Measurements from ENCODE around the gene HAPLN2. TPM values are rescaled to one million over a fixed set of nuclear protein-coding genes. Genes with fewer than 3 reads are reported as not detected.
A peak's percentile ranks its signal among the peaks of the same experiment; 100 is the strongest.

The HAPLN2 gene
- total RNA-seq, 4 donors from 2014 or later: 0.55 to 1.9 TPM; not detected in 2

GRCh38 chr1:156658496-156658895 is 39.3 kb downstream of the HAPLN2 start:
- Histone ChIP-seq H3K9me3 (no peaks in the 10 kb centered on the region), H3K4me1 (peaks cover 30 to 61% (median 54%) of the 10 kb centered on the region in 4 donors), H3K27me3 (no peaks in the 10 kb centered on the region), H3K4me3 (no peak overlapping the region), H3K27ac (no peak overlapping the region), H3K36me3 (no peaks in the 10 kb centered on the region)
- DNase-seq: no peak
- 93% methylated on average over 14 of the region's 14 CpGs; no CpG with 5 or more reads in 1 of the 2 donors for WGBS, 2 donors (ENCODE audit: low coverage in 1 of 2)
- intact Hi-C loops (cut with DNase I; ENCODE audit: low total_unique reads): loop anchor here (5.0 kb wide), 1 partner anchor 36 kb away; no protein-coding TSS in a partner anchor
- TF ChIP-seq EP300 (IDR thresholded peaks at IDR 0.05; ENCODE audit: low read depth) (no peak), CTCF (IDR thresholded peaks at IDR 0.05) (no peak), POLR2A (IDR thresholded peaks at IDR 0.05) (no peak), POLR2AphosphoS5 (IDR thresholded peaks at IDR 0.05) (no peak)
- in situ Hi-C loops (cut with MboI; ENCODE audit: low pct_ligation_motif_present in 1 of 4, low pct_unique_long_range_greater_than_20kb in 1 of 4, low sequenced_read_pairs in 3 of 4): no loop called here

GRCh38 chr1:156658945-156659574 is 39.8 kb downstream of the HAPLN2 start:
- in situ Hi-C loops (cut with MboI; ENCODE audit: low pct_ligation_motif_present in 1 of 4, low pct_unique_long_range_greater_than_20kb in 1 of 4, low sequenced_read_pairs in 3 of 4): no loop called here
- no peak overlapping the region for H3K4me3 ChIP-seq
- H3K36me3 ChIP-seq: no peaks in the 10 kb centered on the region
- peaks cover 30 to 67% (median 57%) of the 10 kb centered on the region in 4 donors for H3K4me1 ChIP-seq
- no peak for DNase-seq
- WGBS, 2 donors (ENCODE audit: low coverage in 1 of 2): 71% methylated on average over 10 of the region's 10 CpGs; no CpG with 5 or more reads in 1 of the 2 donors
- no peaks in the 10 kb centered on the region for H3K27me3 ChIP-seq
- no peaks in the 10 kb centered on the region for H3K9me3 ChIP-seq
- H3K27ac ChIP-seq: peak overlapping the region; percentile 72 to 89 (median 87)
- TF ChIP-seq POLR2A (IDR thresholded peaks at IDR 0.05) (no peak), CTCF (IDR thresholded peaks at IDR 0.05) (no peak), POLR2AphosphoS5 (IDR thresholded peaks at IDR 0.05) (no peak), EP300 (IDR thresholded peaks at IDR 0.05; ENCODE audit: low read depth) (no peak)
- intact Hi-C loops (cut with DNase I; ENCODE audit: low total_unique reads): loop anchor here (5.0 kb wide), 1 partner anchor 37 kb away; no protein-coding TSS in a partner anchor

GRCh38 chr1:156659661-156659987 is 40.4 kb downstream of the HAPLN2 start:
- Histone ChIP-seq H3K9me3 (no peaks in the 10 kb centered on the region), H3K27me3 (no peaks in the 10 kb centered on the region), H3K36me3 (no peaks in the 10 kb centered on the region), H3K4me3 (peak overlapping the region in 2 of 4 donors; percentile 26 to 30), H3K27ac (peak overlapping the region; percentile 72 to 89 (median 87)), H3K4me1 (peaks cover 36 to 73% (median 63%) of the 10 kb centered on the region in 4 donors)
- no peak for DNase-seq
- TF ChIP-seq POLR2AphosphoS5 (IDR thresholded peaks at IDR 0.05) (no peak), EP300 (IDR thresholded peaks at IDR 0.05; ENCODE audit: low read depth) (no peak), CTCF (IDR thresholded peaks at IDR 0.05) (no peak), POLR2A (IDR thresholded peaks at IDR 0.05) (no peak)
- WGBS, 2 donors (ENCODE audit: low coverage in 1 of 2): 29 to 43% methylated on average over 5 to 6 of the region's 6 CpGs
- intact Hi-C loops (cut with DNase I; ENCODE audit: low total_unique reads) (loop anchor here (5.0 kb wide), 1 partner anchor 37 kb away; no protein-coding TSS in a partner anchor), in situ Hi-C loops (cut with MboI; ENCODE audit: low pct_ligation_motif_present in 1 of 4, low pct_unique_long_range_greater_than_20kb in 1 of 4, low sequenced_read_pairs in 3 of 4) (no loop called here)

- in situ Hi-C loops (cut with MboI; ENCODE audit: low pct_ligation_motif_present in 1 of 4, low pct_unique_long_range_greater_than_20kb in 1 of 4, low sequenced_read_pairs in 3 of 4) (no loop called here), intact Hi-C loops (cut with DNase I; ENCODE audit: low total_unique reads) (loop anchor here (2.0 to 5.0 kb wide), 2 partner anchors 17 to 38 kb away; partner anchors contain the start of gene NES)
- Histone ChIP-seq H3K4me3 (peak overlapping the region in 2 of 4 donors; percentile 26 to 30), H3K27me3 (no peaks in the 10 kb centered on the region), H3K4me1 (peaks cover 41 to 78% (median 68%) of the 10 kb centered on the region in 4 donors), H3K36me3 (no peaks in the 10 kb centered on the region), H3K9me3 (no peaks in the 10 kb centered on the region), H3K27ac (peak overlapping the region; percentile 72 to 89 (median 87))
- TF ChIP-seq POLR2AphosphoS5 (IDR thresholded peaks at IDR 0.05): peak; percentile 31 to 45 (median 35)
- TF ChIP-seq CTCF (IDR thresholded peaks at IDR 0.05): peak; percentile 97 to 99 (median 98)
- TF ChIP-seq EP300 (IDR thresholded peaks at IDR 0.05; ENCODE audit: low read depth): no peak
- TF ChIP-seq POLR2A (IDR thresholded peaks at IDR 0.05): peak; percentile 30
- WGBS, 2 donors (ENCODE audit: low coverage in 1 of 2): 0 to 26% methylated on average over 3 to 31 of the region's 38 CpGs
- peak; percentile 94 for DNase-seq
Observed at GRCh38 chr1:156659988-156660751, 41.0 kb downstream of the HAPLN2 start.

All from transverse colon (tissue), 4 donors.